GM12878 (cell line): ENCODE results near the gene VASP. TPM values are rescaled to one million over a fixed set of nuclear protein-coding genes. Genes with fewer than 3 reads are reported as not detected.

Experiments used
- ATAC-seq: fragments of 200-7000 bp; cut with Tn5 transposase; 3 replicates; pipeline ENCODE4 v1.9.1; 2020; ENCODE audit warnings: mild to moderate bottlenecking, moderate library complexity
- BruUV-seq: library from RNA; stranded (reverse); fragments of 400-500 nt; replicated peaks from 2 replicates; lab custom pipeline; 2021; lab: Mats Ljungman, UMichigan
- CTCF ChIA-PET: fragments of 300-600 bp; sonication (Branson Sonifier 250); formaldehyde crosslinking; extraction: SDS; loops from one replicate; lab custom pipeline; 2021; ENCODE audit warnings: inconsistent platforms; lab: Yijun Ruan, JAX
- POLR2A ChIA-PET: fragments of 350-600 bp; formaldehyde crosslinking; extraction: SDS; loops from one replicate; lab custom pipeline; 2021; ENCODE audit warnings: inconsistent platforms; lab: Charles Lee
- RAD21 ChIA-PET: fragments of 300-600 bp; sonication (Branson Sonifier 250); formaldehyde crosslinking; loops from one replicate; lab custom pipeline; 2023; ENCODE audit warnings: antibody characterized with exemption; ENCODE audit not compliant: unreplicated experiment; lab: Charles Lee
- SMC1A ChIA-PET: fragments of 300-600 bp; sonication (Branson Sonifier 250); formaldehyde crosslinking; loops from one replicate; lab custom pipeline; 2023; ENCODE audit not compliant: unreplicated experiment, uncharacterized antibody; lab: Charles Lee
- DNase-seq: peaks from one replicate; pipeline ENCODE4 v3.0.0-alpha.2; 2011; ENCODE audit warnings: low read depth, low spot score
- FAIRE-seq: peaks from 3 replicates; lab custom pipeline; 2011; peaks lifted over from hg19 to GRCh38; lab: Jason Lieb, UNC
- H2AFZ ChIP-seq: 2 replicates; pipeline ENCODE4 v1.6.0; 2011; ENCODE audit warnings: low read depth, low read length, control low read depth; ENCODE audit not compliant: control insufficient read depth
- H3K27ac ChIP-seq: 2 replicates; pipeline ENCODE4 v1.5.1; 2011; ENCODE audit warnings: control low read depth; ENCODE audit not compliant: control insufficient read depth, insufficient read depth
- H3K27me3 ChIP-seq, 2 experiments: replicated peaks in 1 of 2; 2 replicates each; pipeline versions ENCODE4 v1.6.0 to v1.6.1; 2011; ENCODE audit warnings: low read length in 1 of 2; ENCODE audit not compliant: control insufficient read depth in 2 of 2, insufficient read depth in 2 of 2
- H3K36me3 ChIP-seq, 2 experiments: 2 replicates each; pipeline ENCODE4 v1.5.1; 2011; ENCODE audit warnings: low read length in 1 of 2; ENCODE audit not compliant: control insufficient read depth in 2 of 2, insufficient read depth in 2 of 2
- H3K4me1 ChIP-seq: 2 replicates; pipeline ENCODE4 v1.6.1; 2011; ENCODE audit warnings: mild to moderate bottlenecking, low read length, moderate library complexity, mixed read lengths; ENCODE audit not compliant: control insufficient read depth, insufficient read depth
- H3K4me2 ChIP-seq: 2 replicates; pipeline ENCODE4 v1.6.0; 2011; ENCODE audit warnings: control low read depth; ENCODE audit not compliant: control insufficient read depth, insufficient read depth
- H3K4me3 ChIP-seq: fragments of 200-600 bp; sonication (generic); 2 replicates; pipeline ENCODE4 v1.5.1; 2016
- H3K79me2 ChIP-seq: 2 replicates; pipeline ENCODE4 v1.6.0; 2011; ENCODE audit warnings: low read length; ENCODE audit not compliant: control insufficient read depth, insufficient read depth
- H3K9ac ChIP-seq: 2 replicates; pipeline ENCODE4 v1.8.0; 2011; ENCODE audit warnings: low read length, control low read depth, mixed read lengths; ENCODE audit not compliant: control insufficient read depth, insufficient read depth
- H3K9me3 ChIP-seq: replicated peaks from 3 replicates; pipeline ENCODE4 v1.5.1; 2011; ENCODE audit warnings: mild to moderate bottlenecking, low read length; ENCODE audit not compliant: control insufficient read depth, insufficient read depth
- H4K20me1 ChIP-seq: 2 replicates; pipeline ENCODE4 v1.6.0; 2011; ENCODE audit not compliant: control insufficient read depth, insufficient read depth
- CBX5 ChIP-seq: sonication (generic); IDR thresholded peaks from 2 replicates; pipeline ENCODE4 v1.6.1; 2016; ENCODE audit warnings: low read depth, moderate library complexity, mild to moderate bottlenecking, inconsistent platforms
- GABPA ChIP-seq: IDR thresholded peaks from 2 replicates; pipeline ENCODE4 v1.6.1; 2014; ENCODE audit warnings: antibody characterized with exemption, low read depth, mild to moderate bottlenecking, inconsistent platforms
- HDAC6 ChIP-seq: fragments of 200-600 bp; sonication (generic); IDR thresholded peaks from one replicate; pipeline ENCODE4 v1.8.0; 2017; ENCODE audit warnings: antibody characterized with exemption; ENCODE audit not compliant: unreplicated experiment
- JUNB ChIP-seq: IDR thresholded peaks from 2 replicates; pipeline ENCODE4 v1.6.1; 2016; ENCODE audit warnings: antibody characterized with exemption, mild to moderate bottlenecking
- KAT2A ChIP-seq: conservative IDR thresholded peaks from 2 replicates; pipeline ENCODE4 v1.6.1; 2011; ENCODE audit warnings: low read depth, low read length; ENCODE audit not compliant: control insufficient read depth
- KDM1A ChIP-seq: fragments of 200-600 bp; sonication (generic); IDR thresholded peaks from 2 replicates; pipeline ENCODE4 v1.6.1; 2016; ENCODE audit warnings: borderline replicate concordance
- MEF2A ChIP-seq: IDR thresholded peaks from 2 replicates; pipeline ENCODE4 v1.6.1; 2011; ENCODE audit warnings: low read depth, mild to moderate bottlenecking, low read length, moderate library complexity; ENCODE audit not compliant: insufficient read depth
- PKNOX1 ChIP-seq: fragments of 450-650 bp; IDR thresholded peaks from 2 replicates; pipeline ENCODE4 v1.6.1; 2016; ENCODE audit warnings: mild to moderate bottlenecking
- SP1 ChIP-seq: IDR thresholded peaks from one replicate; pipeline ENCODE4 v1.6.1; 2011; ENCODE audit warnings: low read depth, low read length
- TCF3 ChIP-seq: IDR thresholded peaks from 2 replicates; pipeline ENCODE4 v1.6.1; 2012; ENCODE audit warnings: low read depth, mild to moderate bottlenecking, low read length, borderline replicate concordance; ENCODE audit not compliant: insufficient read depth
- WGBS: methylation state at CpG from one replicate; pipeline ENCODE4 v1.1.6; 2016; ENCODE audit warnings: low lambda C conversion rate; ENCODE audit not compliant: insufficient replicate concordance, insufficient coverage; ENCODE audit errors: missing lambda C conversion rate; 5-methylcytosine and 5-hydroxymethylcytosine counted together
- in situ Hi-C: fragments of 300-500 bp; cut with MboI; formaldehyde crosslinking; loops from 9 replicates; pipeline ENCODE4 v1.14.3; 2018; ENCODE audit warnings: mixed read lengths
- intact Hi-C: fragments of 100-400 bp; cut with micrococcal nuclease; formaldehyde crosslinking; loops from one replicate; pipeline ENCODE4 v1.14.2; 2022; ENCODE audit not compliant: unreplicated experiment
- polyA plus RNA-seq, 11 experiments: library from polyadenylated mRNA; depleted of rRNA in 4 of 11; unstranded in 6 of 11; stranded (reverse) in 5 of 11; fragments of >200 nt; fragmentation: Nextera tagmentation in 4 of 11; fragmentation: Illumina TruSeq in 1 of 11; extraction: Ambion mirVana in 4 of 11; extraction: Trizol in 1 of 11; gene quantifications; 1 replicate in 1 of 11; 2 replicates in 10 of 11; pipeline versions ENCODE4 v1.2.1 to v1.2.3, GENCODE V29; 2011 to 2016; ENCODE audit warnings: inconsistent platforms in 2 of 11, missing spikeins in 2 of 11, low read depth in 1 of 11
- total RNA-seq, 4 experiments: library from RNA; depleted of rRNA in 3 of 4; stranded (reverse); fragments of >200 nt in 3 of 4; fragmentation: Illumina TruSeq in 1 of 4; extraction: Trizol in 1 of 4; gene quantifications; 2 replicates each; pipeline versions ENCODE4 v1.2.1 to v1.2.3, GENCODE V29; 2013 to 2021

The VASP gene
- total and polyA plus RNA-seq, 10 of the 15 experiments (the other 5 are each of a cell fraction or from before 2014, with no cell fraction given), result 19.5 to 298 (median 84.8) TPM

GRCh38 chr19:45462174-45462573 lies 45.1 kb upstream of the VASP start:
- BruUV-seq, result no TSS peak
- Histone ChIP-seq H3K4me2 (no peak overlapping the region), H3K9ac (no peak overlapping the region), H3K4me1 (no peaks in the 10 kb centered on the region; the same call in 1 of the 2 replicates), H3K4me3 (no peak overlapping the region), H4K20me1 (no peaks in the 10 kb centered on the region), H3K27me3 (no peaks in the 10 kb centered on the region), H2AFZ (no peak overlapping the region), H3K9me3 (no peaks in the 10 kb centered on the region), H3K27ac (no peak overlapping the region), H3K79me2 (no peaks in the 10 kb centered on the region), H3K36me3 (no peaks in the 10 kb centered on the region)
- intact Hi-C loops (no loop called here), in situ Hi-C loops (loop anchor here (25.0 kb wide), 1 partner anchor 1700 kb away; the partner anchor contains the start of gene SMG9)
- ChIA-PET CTCF (interaction anchor here (1.0 to 1.8 kb wide), 4 partner anchors 15 to 23 kb away, joined by 3 to 7 read pairs (median 4); no protein-coding TSS in a partner anchor), RAD21 (no interaction called here), SMC1A (no interaction called here), POLR2A (no interaction called here)
- TF ChIP-seq HDAC6 (no peak), KDM1A (no peak), TCF3 (no peak), KAT2A (no peak), JUNB (no peak), SP1 (no peak), GABPA (no peak), MEF2A (no peak)
- WGBS, result 31% methylated on average over 4 of the region's 4 CpGs
- FAIRE-seq, result no peak
- DNase-seq, result no peak
- ATAC-seq, result no peak

- H3K4me1 ChIP-seq, result peaks cover 3% of the 10 kb centered on the region
- in situ Hi-C loops, result loop anchor here (25.0 kb wide), 1 partner anchor 1701 kb away; the partner anchor contains the start of gene SMG9
- no peak overlapping the region for H3K4me2 ChIP-seq
- ChIA-PET POLR2A (no interaction called here), SMC1A (no interaction called here), CTCF (interaction anchor here (0.7 kb wide), 1 partner anchor 16 kb away, joined by 3 read pairs; no protein-coding TSS in a partner anchor), RAD21 (no interaction called here)
- 56% methylated on average over 4 of the region's 4 CpGs for WGBS
- H4K20me1 ChIP-seq, result peaks cover 3% of the 10 kb centered on the region; the same call in 1 of the 2 replicates
- FAIRE-seq, result no peak
- no peak overlapping the region for H2AFZ ChIP-seq
- H3K9me3 ChIP-seq, result no peaks in the 10 kb centered on the region
- no peak overlapping the region for H3K9ac ChIP-seq
- TF ChIP-seq CBX5, result no peak
- TF ChIP-seq PKNOX1, result no peak
- no peak overlapping the region for H3K4me3 ChIP-seq
- BruUV-seq, result no TSS peak
- no peak for DNase-seq
- H3K36me3 ChIP-seq, result no peaks in the 10 kb centered on the region
- H3K27me3 ChIP-seq, result no peaks in the 10 kb centered on the region
- intact Hi-C loops, result no loop called here
- H3K79me2 ChIP-seq, result no peaks in the 10 kb centered on the region
- H3K27ac ChIP-seq, result no peak overlapping the region
- no peak for ATAC-seq
Observed at GRCh38 chr19:45463241-45463640, 44.0 kb upstream of the VASP start.
